HCT116 (cell line): ENCODE results near the gene ALDOC. TPM values are rescaled to one million over a fixed set of nuclear protein-coding genes. Genes with fewer than 3 reads are reported as not detected.

Experiments used
- ATAC-seq: fragments of 200-7000 bp; cut with Tn5 transposase; 2 replicates; pipeline ENCODE4 v1.9.1; 2020; ENCODE audit warnings: mild to moderate bottlenecking, moderate library complexity
- BruUV-seq: library from RNA; stranded (reverse); fragments of 400-500 nt; replicated peaks from 2 replicates; lab custom pipeline; 2021; lab: Mats Ljungman, UMichigan
- CTCF ChIA-PET: fragments of 300-600 bp; sonication (Branson Sonifier 250); formaldehyde crosslinking; loops from one replicate; lab custom pipeline; 2021; ENCODE audit warnings: antibody characterized with exemption; lab: Charles Lee
- POLR2A ChIA-PET: fragments of 300-600, 350-600 bp; sonication (Branson Sonifier 250); formaldehyde crosslinking; loops from one replicate; lab custom pipeline; 2021; ENCODE audit warnings: antibody characterized with exemption; lab: Charles Lee
- RAD21 ChIA-PET, 2 experiments: fragments of 300-600 bp; sonication (Branson Sonifier 250); formaldehyde crosslinking; loops; one replicate each; lab custom pipeline; 2023; ENCODE audit warnings: low total read pairs in 2 of 2; ENCODE audit not compliant: uncharacterized antibody in 2 of 2, unreplicated experiment in 2 of 2, low non-redundant PET in 1 of 2; lab: Charles Lee
- DNase-seq: peaks from one replicate; pipeline ENCODE4 v3.0.0-alpha.2; 2010; ENCODE audit warnings: low read depth, low spot score
- H2AFZ ChIP-seq: fragments of 200-600 bp; shearing (Covaris generic), sonication (generic); 2 replicates; pipeline ENCODE4 v1.6.1; 2017; ENCODE audit warnings: low read depth, mixed run types, mixed read lengths, antibody characterized with exemption, low read length; ENCODE audit not compliant: poor library complexity, severe bottlenecking
- H3K27ac ChIP-seq: 2 replicates; pipeline ENCODE4 v1.5.1; 2012; ENCODE audit warnings: low read depth, low read length
- H3K27me3 ChIP-seq: fragments of 200-600 bp; sonication (generic); 2 replicates; pipeline ENCODE4 v1.6.1; 2016; ENCODE audit warnings: mixed run types, low read length, mixed read lengths; ENCODE audit not compliant: insufficient read depth
- H3K36me3 ChIP-seq, 2 experiments: fragments of 200-500 bp in 1 of 2; fragments of 200-600 bp in 1 of 2; sonication (Bioruptor generic) in 1 of 2; sonication (generic) in 1 of 2; 2 replicates each; pipeline versions ENCODE4 v1.5.1 to v1.6.1; 2014 to 2016; ENCODE audit warnings: low read length in 2 of 2, inconsistent platforms in 1 of 2, mixed read lengths in 1 of 2, mixed run types in 1 of 2; ENCODE audit not compliant: insufficient read depth in 2 of 2, control insufficient read depth in 1 of 2
- H3K4me1 ChIP-seq, 2 experiments: fragments of 200-600 bp in 1 of 2; sonication (generic) in 1 of 2; 2 replicates each; pipeline versions ENCODE4 v1.5.1 to v1.6.1; 2012 to 2017; ENCODE audit warnings: low read length in 2 of 2, inconsistent platforms in 1 of 2, mild to moderate bottlenecking in 1 of 2, mixed read lengths in 1 of 2, mixed run types in 1 of 2, moderate library complexity in 1 of 2; ENCODE audit not compliant: insufficient read depth in 2 of 2, control insufficient read depth in 1 of 2
- H3K4me2 ChIP-seq: fragments of 200-600 bp; sonication (generic); 2 replicates; pipeline ENCODE4 v1.6.1; 2017; ENCODE audit warnings: mixed run types, low read length, mixed read lengths
- H3K4me3 ChIP-seq, 2 experiments: fragments of 200-600 bp in 1 of 2; sonication (generic) in 1 of 2; replicated peaks in 1 of 2; 2 replicates each; pipeline ENCODE4 v1.5.1; 2011 to 2016; ENCODE audit warnings: low read length in 2 of 2, control low read depth in 1 of 2, low read depth in 1 of 2, mild to moderate bottlenecking in 1 of 2, mixed read lengths in 1 of 2, mixed run types in 1 of 2
- H3K79me2 ChIP-seq: fragments of 200-600 bp; sonication (generic); 2 replicates; pipeline ENCODE4 v1.6.1; 2017; ENCODE audit warnings: mild to moderate bottlenecking, mixed run types, low read length, moderate library complexity, mixed read lengths; ENCODE audit not compliant: insufficient read depth
- H3K9ac ChIP-seq: fragments of 200-600 bp; sonication (generic); 2 replicates; pipeline ENCODE4 v1.6.1; 2016; ENCODE audit warnings: low read length, mixed read lengths
- H3K9me2 ChIP-seq: fragments of 200-600 bp; sonication (generic), shearing (Covaris generic); 2 replicates; pipeline ENCODE4 v1.6.1; 2017; ENCODE audit warnings: mixed run types, mild to moderate bottlenecking, moderate library complexity; ENCODE audit not compliant: insufficient read depth
- H3K9me3 ChIP-seq, 2 experiments: fragments of 200-500 bp in 1 of 2; fragments of 200-600 bp in 1 of 2; sonication (Bioruptor generic) in 1 of 2; sonication (generic) in 1 of 2; 2 replicates each; pipeline ENCODE4 v1.6.1; 2014 to 2017; ENCODE audit warnings: low read length in 2 of 2, mixed read lengths in 2 of 2, inconsistent platforms in 1 of 2, low read depth in 1 of 2, mild to moderate bottlenecking in 1 of 2, mixed run types in 1 of 2, moderate library complexity in 1 of 2; ENCODE audit not compliant: control insufficient read depth in 1 of 2, insufficient read depth in 1 of 2
- H4K20me1 ChIP-seq: fragments of 200-600 bp; sonication (generic), shearing (Covaris generic); 2 replicates; pipeline ENCODE4 v1.6.1; 2017; ENCODE audit warnings: mixed run types, mild to moderate bottlenecking, moderate library complexity; ENCODE audit not compliant: insufficient read depth
- CEBPB ChIP-seq: IDR thresholded peaks from 2 replicates; pipeline ENCODE4 v1.6.1; 2012; ENCODE audit warnings: low read depth
- ELF1 ChIP-seq: IDR thresholded peaks from 2 replicates; pipeline ENCODE4 v1.6.1; 2012; ENCODE audit warnings: low read depth, borderline replicate concordance
- EZH2 ChIP-seq: fragments of 200-600 bp; sonication (generic); IDR thresholded peaks from 2 replicates; pipeline ENCODE4 v1.6.1; 2017; ENCODE audit warnings: antibody characterized with exemption, mixed run types
- FOSL1 ChIP-seq: IDR thresholded peaks from 2 replicates; pipeline ENCODE4 v1.6.1; 2012; ENCODE audit warnings: low read depth
- JUND ChIP-seq: IDR thresholded peaks from 2 replicates; pipeline ENCODE4 v1.6.1; 2012
- POLR2AphosphoS5 ChIP-seq: IDR thresholded peaks from 2 replicates; pipeline ENCODE4 v1.6.1; 2011; ENCODE audit warnings: mild to moderate bottlenecking, low read depth, low read length, moderate library complexity
- SP1 ChIP-seq: IDR thresholded peaks from 2 replicates; pipeline ENCODE4 v1.6.1; 2012; ENCODE audit warnings: low read depth
- SRF ChIP-seq: IDR thresholded peaks from 2 replicates; pipeline ENCODE4 v1.6.1; 2012; ENCODE audit warnings: low read depth
- TCF7L2 ChIP-seq: IDR thresholded peaks from 2 replicates; pipeline ENCODE4 v1.7.0; 2011; ENCODE audit warnings: borderline replicate concordance, inconsistent platforms; ENCODE audit not compliant: insufficient read depth, insufficient read length; ENCODE audit errors: extremely low read depth
- ZFX ChIP-seq: fragments of 450-650 bp; IDR thresholded peaks from 2 replicates; pipeline ENCODE4 v1.6.1; 2017
- ZNF274 ChIP-seq: fragments of 200-500 bp; sonication (Bioruptor generic); IDR thresholded peaks from 2 replicates; pipeline ENCODE4 v1.6.1; 2014; ENCODE audit warnings: mild to moderate bottlenecking, low read depth, low read length, inconsistent platforms
- intact Hi-C: fragments of 100-400 bp; cut with micrococcal nuclease; formaldehyde crosslinking; loops from 2 replicates; pipeline ENCODE4 v1.10.0; 2022
- total RNA-seq: library from RNA; stranded (reverse); gene quantifications from one replicate; pipeline ENCODE4 v1.2.1, GENCODE V29; 2021; ENCODE audit not compliant: unreplicated experiment
- TF ChIP-seq, protein P1 (sequence below): IDR thresholded peaks from 2 replicates; pipeline ENCODE4 v1.6.1; 2012
- TF ChIP-seq, protein P2 (sequence below): IDR thresholded peaks from 2 replicates; pipeline ENCODE4 v1.6.1; 2012; ENCODE audit warnings: low read depth
- TF ChIP-seq, protein P3 (sequence below): IDR thresholded peaks from 2 replicates; pipeline ENCODE4 v1.6.1; 2012

The ALDOC gene
- total RNA-seq, 1 experiment from 2014 or later = 82.8 TPM

- H4K20me1 ChIP-seq = no peaks in the 10 kb centered on the region
- TF ChIP-seq SP1 (no peak), ZFX (no peak), JUND (no peak), SRF (no peak), EZH2 (no peak), ELF1 (no peak), TCF7L2 (no peak), CEBPB (no peak), POLR2AphosphoS5 (no peak), FOSL1 (no peak), ZNF274 (no peak)
- TF ChIP-seq, protein P1, sequence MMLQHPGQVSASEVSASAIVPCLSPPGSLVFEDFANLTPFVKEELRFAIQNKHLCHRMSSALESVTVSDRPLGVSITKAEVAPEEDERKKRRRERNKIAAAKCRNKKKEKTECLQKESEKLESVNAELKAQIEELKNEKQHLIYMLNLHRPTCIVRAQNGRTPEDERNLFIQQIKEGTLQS = no peak
- TF ChIP-seq, protein P2, sequence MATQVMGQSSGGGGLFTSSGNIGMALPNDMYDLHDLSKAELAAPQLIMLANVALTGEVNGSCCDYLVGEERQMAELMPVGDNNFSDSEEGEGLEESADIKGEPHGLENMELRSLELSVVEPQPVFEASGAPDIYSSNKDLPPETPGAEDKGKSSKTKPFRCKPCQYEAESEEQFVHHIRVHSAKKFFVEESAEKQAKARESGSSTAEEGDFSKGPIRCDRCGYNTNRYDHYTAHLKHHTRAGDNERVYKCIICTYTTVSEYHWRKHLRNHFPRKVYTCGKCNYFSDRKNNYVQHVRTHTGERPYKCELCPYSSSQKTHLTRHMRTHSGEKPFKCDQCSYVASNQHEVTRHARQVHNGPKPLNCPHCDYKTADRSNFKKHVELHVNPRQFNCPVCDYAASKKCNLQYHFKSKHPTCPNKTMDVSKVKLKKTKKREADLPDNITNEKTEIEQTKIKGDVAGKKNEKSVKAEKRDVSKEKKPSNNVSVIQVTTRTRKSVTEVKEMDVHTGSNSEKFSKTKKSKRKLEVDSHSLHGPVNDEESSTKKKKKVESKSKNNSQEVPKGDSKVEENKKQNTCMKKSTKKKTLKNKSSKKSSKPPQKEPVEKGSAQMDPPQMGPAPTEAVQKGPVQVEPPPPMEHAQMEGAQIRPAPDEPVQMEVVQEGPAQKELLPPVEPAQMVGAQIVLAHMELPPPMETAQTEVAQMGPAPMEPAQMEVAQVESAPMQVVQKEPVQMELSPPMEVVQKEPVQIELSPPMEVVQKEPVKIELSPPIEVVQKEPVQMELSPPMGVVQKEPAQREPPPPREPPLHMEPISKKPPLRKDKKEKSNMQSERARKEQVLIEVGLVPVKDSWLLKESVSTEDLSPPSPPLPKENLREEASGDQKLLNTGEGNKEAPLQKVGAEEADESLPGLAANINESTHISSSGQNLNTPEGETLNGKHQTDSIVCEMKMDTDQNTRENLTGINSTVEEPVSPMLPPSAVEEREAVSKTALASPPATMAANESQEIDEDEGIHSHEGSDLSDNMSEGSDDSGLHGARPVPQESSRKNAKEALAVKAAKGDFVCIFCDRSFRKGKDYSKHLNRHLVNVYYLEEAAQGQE = no peak
- TF ChIP-seq, protein P3, sequence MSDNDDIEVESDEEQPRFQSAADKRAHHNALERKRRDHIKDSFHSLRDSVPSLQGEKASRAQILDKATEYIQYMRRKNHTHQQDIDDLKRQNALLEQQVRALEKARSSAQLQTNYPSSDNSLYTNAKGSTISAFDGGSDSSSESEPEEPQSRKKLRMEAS = no peak
- H3K27me3 ChIP-seq = no peaks in the 10 kb centered on the region
- ATAC-seq = 0 out of 2 replicates have a peak, but pooled peaks have one; percentile 15
- intact Hi-C loops = no loop called here
- no peak overlapping the region for H3K9ac ChIP-seq
- POLR2A ChIA-PET = no interaction called here
- CTCF ChIA-PET = no interaction called here
- no peak overlapping the region for H3K4me2 ChIP-seq
- H3K9me3 ChIP-seq = no peaks in the 10 kb centered on the region
- H3K79me2 ChIP-seq = no peaks in the 10 kb centered on the region
- DNase-seq = no peak
- H3K9me2 ChIP-seq = no peaks in the 10 kb centered on the region
- BruUV-seq = no TSS peak
- H3K4me1 ChIP-seq = peaks cover 0 to 11% of the 10 kb centered on the region in 2 experiments; a peak in 2 of 4 replicates
- no peak overlapping the region for H2AFZ ChIP-seq
- no peak overlapping the region; the same call in 1 of the 2 replicates for H3K27ac ChIP-seq
- no peaks in the 10 kb centered on the region for H3K36me3 ChIP-seq
- RAD21 ChIA-PET = no interaction called here
- H3K4me3 ChIP-seq = no peak overlapping the region
These were observed 51.9 kb downstream of the ALDOC start for GRCh38 chr17:28524476-28525424.
